Activated naive CD4-positive, alpha-beta T cell treated with Interleukin-2 at 50 U/mL for 16 hours (primary cell): ENCODE measurements around the gene DNAJC18.
"Not testable (repeated sequence)": the region's sequence is repeated elsewhere in the genome, so short reads cannot be mapped to it uniquely, and the experiment has no call there.

ENCODE experiments used
- DNase-seq: peaks from one replicate; pipeline ENCODE4 v3.0.0-alpha.2; 2020

Gene DNAJC18

GRCh38 chr5:139401546-139401945, 37.8 kb downstream of the DNAJC18 start:
- DNase-seq = no peak

GRCh38 chr5:139399501-139400121, 39.7 kb downstream of the DNAJC18 start:
- DNase-seq = no peak

GRCh38 chr5:139397921-139398320, 41.4 kb downstream of the DNAJC18 start:
- DNase-seq = no peak

GRCh38 chr5:139396691-139397090, 42.6 kb downstream of the DNAJC18 start:
- no peak for DNase-seq

GRCh38 chr5:139395844-139396640, 43.3 kb downstream of the DNAJC18 start:
- no peak for DNase-seq

- no peak for DNase-seq
Observed at GRCh38 chr5:139394654-139395566, 44.4 kb downstream of the DNAJC18 start, which contains the start of gene PROB1. TSS of gene PROB1 (minus strand) at chr5:139395104. CDS start at chr5:139395081, 23 bp downstream.

- peak; percentile 63 for DNase-seq
Observed at GRCh38 chr5:139394123-139394653, 45.1 kb downstream of the DNAJC18 start.

GRCh38 chr5:139393497-139394122, 45.7 kb downstream of the DNAJC18 start:
- DNase-seq = no peak

- DNase-seq = peak; percentile 83
Observed at GRCh38 chr5:139392678-139393496, 46.4 kb downstream of the DNAJC18 start.

- DNase-seq = no peak
Observed at GRCh38 chr5:139392324-139392677, 47.0 kb downstream of the DNAJC18 start.

- no peak for DNase-seq
Observed at GRCh38 chr5:139391570-139392323, 47.6 kb downstream of the DNAJC18 start.

- DNase-seq = no peak
Observed at GRCh38 chr5:139390639-139391569, 48.4 kb downstream of the DNAJC18 start.

GRCh38 chr5:139389701-139390638, 49.4 kb downstream of the DNAJC18 start, which contains the start of gene MZB1:
TSS of gene MZB1 (minus strand) at chr5:139389913. CDS start at chr5:139389856, 57 bp downstream.
- DNase-seq = peak; percentile 66

- DNase-seq = no peak
Observed at GRCh38 chr5:139388198-139388821, 51.0 kb downstream of the DNAJC18 start.

GRCh38 chr5:139387611-139388197, 51.6 kb downstream of the DNAJC18 start:
- no peak for DNase-seq

GRCh38 chr5:139386956-139387355, 52.4 kb downstream of the DNAJC18 start:
- not testable (repeated sequence) for DNase-seq

GRCh38 chr5:139386050-139386438, 53.3 kb downstream of the DNAJC18 start:
- DNase-seq = no peak
